Astrocyte (in vitro differentiated cells and primary cell): ENCODE data around the gene NRG2.

ENCODE experiments used
- EZH2 ChIP-seq: IDR thresholded peaks from 2 replicates; pipeline ENCODE4 v1.6.1; 2012; ENCODE audit warnings: mild to moderate bottlenecking, low read length, inconsistent platforms; ENCODE audit not compliant: insufficient read depth
- TF ChIP-seq, protein P1 (sequence below): IDR thresholded peaks from 2 replicates; pipeline ENCODE4 v1.5.1; 2011; ENCODE audit warnings: low read depth, mild to moderate bottlenecking, inconsistent platforms, low read length, moderate library complexity; ENCODE audit not compliant: insufficient read depth

DNA sequence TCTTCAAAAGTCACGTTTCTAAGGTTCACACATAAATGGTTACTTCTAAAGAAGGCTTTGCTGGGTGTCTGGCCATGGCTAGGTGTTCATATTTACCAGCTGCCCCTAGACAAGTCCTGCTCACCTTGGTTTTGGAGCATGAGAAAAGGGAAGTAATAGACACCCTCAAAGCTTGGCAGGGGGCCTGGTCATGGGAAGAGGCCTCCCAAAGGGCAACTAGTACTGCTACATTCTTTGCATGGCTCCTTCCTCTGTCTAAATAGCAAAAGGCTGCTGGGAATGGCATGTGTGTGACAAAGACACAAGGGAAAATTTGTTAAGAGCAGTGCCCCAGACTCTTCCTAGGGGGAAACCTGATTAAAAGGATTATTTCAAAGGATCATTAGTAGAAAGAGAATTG, 93.4 kb downstream of the NRG2 start:
- TF ChIP-seq, protein P1, sequence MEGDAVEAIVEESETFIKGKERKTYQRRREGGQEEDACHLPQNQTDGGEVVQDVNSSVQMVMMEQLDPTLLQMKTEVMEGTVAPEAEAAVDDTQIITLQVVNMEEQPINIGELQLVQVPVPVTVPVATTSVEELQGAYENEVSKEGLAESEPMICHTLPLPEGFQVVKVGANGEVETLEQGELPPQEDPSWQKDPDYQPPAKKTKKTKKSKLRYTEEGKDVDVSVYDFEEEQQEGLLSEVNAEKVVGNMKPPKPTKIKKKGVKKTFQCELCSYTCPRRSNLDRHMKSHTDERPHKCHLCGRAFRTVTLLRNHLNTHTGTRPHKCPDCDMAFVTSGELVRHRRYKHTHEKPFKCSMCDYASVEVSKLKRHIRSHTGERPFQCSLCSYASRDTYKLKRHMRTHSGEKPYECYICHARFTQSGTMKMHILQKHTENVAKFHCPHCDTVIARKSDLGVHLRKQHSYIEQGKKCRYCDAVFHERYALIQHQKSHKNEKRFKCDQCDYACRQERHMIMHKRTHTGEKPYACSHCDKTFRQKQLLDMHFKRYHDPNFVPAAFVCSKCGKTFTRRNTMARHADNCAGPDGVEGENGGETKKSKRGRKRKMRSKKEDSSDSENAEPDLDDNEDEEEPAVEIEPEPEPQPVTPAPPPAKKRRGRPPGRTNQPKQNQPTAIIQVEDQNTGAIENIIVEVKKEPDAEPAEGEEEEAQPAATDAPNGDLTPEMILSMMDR, result no peak
- TF ChIP-seq EZH2, result no peak
